CD8-positive, alpha-beta memory T cell (primary cell): ENCODE results near the gene WFDC2. TPM values are rescaled to one million over a fixed set of nuclear protein-coding genes. Genes with fewer than 3 reads are reported as not detected.

Experiments
- CTCF ChIA-PET: fragments of 350-600 bp; sonication (Branson Sonifier 250); formaldehyde crosslinking; loops from one replicate; lab custom pipeline; 2021; ENCODE audit warnings: antibody characterized with exemption; lab: Charles Lee
- POLR2A ChIA-PET: fragments of 350-600 bp; sonication (Branson Sonifier 250); formaldehyde crosslinking; loops from one replicate; lab custom pipeline; 2021; ENCODE audit warnings: antibody characterized with exemption; lab: Charles Lee
- DNase-seq, 5 donors: peaks; one replicate each; pipeline versions ENCODE4 v3.0.0 to v3.0.0-alpha.2; 2020 to 2022; ENCODE audit warnings: mixed read lengths in 1 of 5
- H3K27ac ChIP-seq: one replicate; pipeline ENCODE4 v1.7.0; 2013; ENCODE audit warnings: low read depth, mild to moderate bottlenecking, low read length, moderate library complexity
- H3K27me3 ChIP-seq: 2 replicates; pipeline ENCODE4 v1.7.0; 2013; ENCODE audit warnings: low read length, mild to moderate bottlenecking; ENCODE audit not compliant: insufficient read depth, poor library complexity, severe bottlenecking
- H3K36me3 ChIP-seq: 2 replicates; pipeline ENCODE4 v1.7.0; 2013; ENCODE audit warnings: mild to moderate bottlenecking, low read length, moderate library complexity; ENCODE audit not compliant: insufficient read depth
- H3K4me1 ChIP-seq: 2 replicates; pipeline ENCODE4 v1.7.0; 2013; ENCODE audit warnings: mild to moderate bottlenecking, low read length, moderate library complexity; ENCODE audit not compliant: insufficient read depth
- H3K4me3 ChIP-seq: 2 replicates; pipeline ENCODE4 v1.7.0; 2013; ENCODE audit warnings: mild to moderate bottlenecking, low read length
- H3K9me3 ChIP-seq: 2 replicates; pipeline ENCODE4 v1.7.0; 2013; ENCODE audit warnings: mild to moderate bottlenecking, low read length
- H3K27ac Mint-ChIP-seq, 8 donors: one replicate each; pipeline ENCODE4 v1.8.0; 2020 to 2021; ENCODE audit warnings: mixed read lengths in 8 of 8, mild to moderate bottlenecking in 6 of 8, inconsistent platforms in 3 of 8, moderate library complexity in 3 of 8
- H3K27me3 Mint-ChIP-seq, 2 donors: one replicate each; pipeline ENCODE4 v1.8.0; 2020 to 2021; ENCODE audit warnings: mixed read lengths in 2 of 2, mild to moderate bottlenecking in 1 of 2, moderate library complexity in 1 of 2
- H3K36me3 Mint-ChIP-seq, 3 donors: one replicate each; pipeline ENCODE4 v1.8.0; 2020 to 2021; ENCODE audit warnings: mixed read lengths in 3 of 3, inconsistent platforms in 1 of 3, mild to moderate bottlenecking in 1 of 3
- H3K4me1 Mint-ChIP-seq, 3 donors: one replicate each; pipeline ENCODE4 v1.8.0; 2020 to 2021; ENCODE audit warnings: mixed read lengths in 3 of 3, inconsistent platforms in 1 of 3, mild to moderate bottlenecking in 1 of 3
- H3K4me3 Mint-ChIP-seq, 7 donors: one replicate each; pipeline ENCODE4 v1.8.0; 2020 to 2021; ENCODE audit warnings: mixed read lengths in 7 of 7, mild to moderate bottlenecking in 6 of 7, moderate library complexity in 4 of 7, inconsistent platforms in 2 of 7
- H3K9me3 Mint-ChIP-seq, 5 donors: one replicate each; pipeline ENCODE4 v1.8.0; 2020 to 2022; ENCODE audit warnings: mixed read lengths in 5 of 5, mild to moderate bottlenecking in 3 of 5, moderate library complexity in 2 of 5, inconsistent platforms in 1 of 5
- polyA plus RNA-seq: library from polyadenylated mRNA; unstranded; fragments of 300-500 nt; fragmentation: Illumina TruSeq; gene quantifications from one replicate; pipeline ENCODE4 v1.2.3, GENCODE V29; 2021
- total RNA-seq, 2 experiments: library from RNA; stranded (reverse); gene quantifications; one replicate each; pipeline ENCODE4 v1.2.3, GENCODE V29; 2021

WFDC2 gene
- total and polyA plus RNA-seq, 3 experiments from 2014 or later: 0.55 TPM; not detected in 2

DNA sequence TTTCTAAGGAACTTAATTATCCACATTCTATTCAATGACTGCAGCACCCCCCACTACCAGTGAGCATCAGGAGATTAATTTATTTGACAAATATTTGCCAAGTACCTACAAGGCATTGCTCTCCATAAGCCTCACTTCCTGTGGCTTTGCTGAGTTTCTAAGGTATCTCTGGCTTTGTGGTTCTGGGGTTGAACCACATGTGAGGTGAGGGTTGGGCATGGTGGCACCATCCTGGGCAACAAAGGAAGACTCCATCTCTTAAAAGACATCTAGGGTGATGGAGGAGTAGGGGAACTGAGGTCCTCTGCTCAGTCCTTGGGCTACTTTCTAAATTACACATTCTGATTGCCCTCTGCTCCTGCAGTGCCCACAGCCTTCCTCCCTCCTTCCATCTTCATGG lies 25.5 kb upstream of the WFDC2 start:
- peak in 3 of 5 donors; percentile 24 to 52 (median 47) for DNase-seq
- POLR2A ChIA-PET: no interaction called here
- H3K4me3 ChIP-seq: no peak overlapping the region
- peak overlapping the region in 2 of 8 donors; percentile 5 to 7 for H3K27ac Mint-ChIP-seq
- H3K27me3 Mint-ChIP-seq: peaks cover 8 to 17% of the 10 kb centered on the region in 2 donors
- no peaks in the 10 kb centered on the region for H3K9me3 ChIP-seq
- H3K4me1 Mint-ChIP-seq: peaks cover 24 to 28% (median 26%) of the 10 kb centered on the region in 3 donors
- H3K27ac ChIP-seq: no peak overlapping the region
- peak overlapping the region in 4 of 7 donors; percentile 5 to 43 (median 16) for H3K4me3 Mint-ChIP-seq
- peaks cover 1 to 5% (median 1%) of the 10 kb centered on the region in 3 donors for H3K36me3 Mint-ChIP-seq
- CTCF ChIA-PET: interaction anchor here (1.1 to 1.6 kb wide), 3 partner anchors 70 to 150 kb away, joined by 3 to 5 read pairs (median 5); partner anchors contain the start of gene SYS1
- H3K4me1 ChIP-seq: peaks cover 14% of the 10 kb centered on the region
- H3K9me3 Mint-ChIP-seq: no peaks in the 10 kb centered on the region
- no peaks in the 10 kb centered on the region for H3K36me3 ChIP-seq
- H3K27me3 ChIP-seq: no peaks in the 10 kb centered on the region

DNA sequence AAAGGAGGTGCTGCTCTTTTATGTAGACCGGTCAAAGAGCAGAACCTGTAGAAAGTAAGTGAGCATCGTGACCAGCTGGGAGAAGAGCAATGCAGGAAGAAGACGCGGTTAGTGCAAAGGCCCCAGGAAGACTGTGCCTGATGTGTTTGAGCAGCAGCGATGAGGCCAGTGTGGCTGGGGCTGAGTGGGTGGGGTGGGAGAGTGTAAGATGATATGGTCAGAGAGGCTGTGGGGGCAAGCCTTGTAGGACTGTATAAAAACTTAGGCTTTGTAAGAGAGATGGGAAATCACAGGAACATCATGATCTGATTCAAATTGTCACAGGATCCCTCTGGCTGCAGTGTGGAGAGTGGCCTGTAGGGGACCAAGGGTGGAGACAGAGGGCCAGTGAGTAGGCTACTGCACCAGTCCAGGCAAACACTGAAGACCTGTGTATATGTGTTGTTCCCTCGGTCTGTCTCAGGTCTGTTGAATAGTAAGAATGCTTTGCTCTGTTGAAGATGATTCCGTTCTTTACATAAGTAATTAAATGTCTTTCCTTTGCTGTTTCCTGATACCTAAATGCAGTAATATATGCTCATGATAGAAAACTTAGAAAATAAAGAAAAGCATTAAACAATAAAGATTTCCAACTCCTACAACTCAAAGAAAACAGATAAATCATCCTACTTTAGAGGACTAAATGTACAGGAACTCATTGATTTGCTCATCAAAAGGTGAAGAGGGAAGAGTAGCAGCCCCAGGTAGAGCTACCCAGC lies 23.6 kb upstream of the WFDC2 start:
- H3K4me3 ChIP-seq: no peak overlapping the region
- H3K36me3 ChIP-seq: no peaks in the 10 kb centered on the region
- H3K27ac ChIP-seq: no peak overlapping the region
- no peak overlapping the region for H3K4me3 Mint-ChIP-seq
- peak in 1 of 5 donors; percentile 54 for DNase-seq
- H3K27me3 Mint-ChIP-seq: peaks cover 8 to 17% of the 10 kb centered on the region in 2 donors
- H3K36me3 Mint-ChIP-seq: peaks cover 1 to 5% (median 1%) of the 10 kb centered on the region in 3 donors
- no peaks in the 10 kb centered on the region for H3K27me3 ChIP-seq
- ChIA-PET CTCF (interaction anchor here (0.8 to 1.6 kb wide), 5 partner anchors 9 to 84 kb away, joined by 3 to 8 read pairs (median 4); partner anchors contain the start of gene SYS1), POLR2A (no interaction called here)
- H3K4me1 ChIP-seq: peaks cover 14% of the 10 kb centered on the region
- H3K9me3 ChIP-seq: no peaks in the 10 kb centered on the region
- peaks cover 24 to 28% (median 26%) of the 10 kb centered on the region in 3 donors for H3K4me1 Mint-ChIP-seq
- no peak overlapping the region for H3K27ac Mint-ChIP-seq
- no peaks in the 10 kb centered on the region for H3K9me3 Mint-ChIP-seq

DNA sequence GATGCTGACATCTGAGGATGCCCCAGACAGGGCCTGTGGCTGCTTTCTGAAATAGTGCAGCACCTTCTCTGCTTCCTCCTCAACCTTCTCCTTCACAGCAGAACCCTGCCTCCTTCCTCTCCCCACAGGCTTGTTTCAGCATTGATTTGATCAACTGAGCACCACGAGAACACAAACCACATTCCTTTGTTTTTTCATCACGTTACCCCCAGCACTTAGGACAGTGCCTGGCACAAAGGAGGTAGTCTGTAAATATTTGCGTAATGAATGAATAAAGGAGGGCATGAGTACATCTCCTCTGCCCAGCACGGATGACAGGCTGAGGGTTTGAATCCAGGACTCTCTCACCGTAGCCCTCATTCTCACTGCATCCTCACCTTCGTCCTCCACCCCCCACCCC lies 21.3 kb upstream of the WFDC2 start:
- no peak for DNase-seq
- Mint-ChIP-seq H3K36me3 (peaks cover 1 to 5% (median 1%) of the 10 kb centered on the region in 3 donors), H3K9me3 (no peaks in the 10 kb centered on the region), H3K27me3 (peaks cover 8 to 17% of the 10 kb centered on the region in 2 donors), H3K4me1 (peaks cover 24 to 28% (median 26%) of the 10 kb centered on the region in 3 donors), H3K4me3 (no peak overlapping the region), H3K27ac (no peak overlapping the region)
- Histone ChIP-seq H3K9me3 (no peaks in the 10 kb centered on the region), H3K4me3 (no peak overlapping the region), H3K27me3 (no peaks in the 10 kb centered on the region), H3K4me1 (peaks cover 14% of the 10 kb centered on the region), H3K36me3 (no peaks in the 10 kb centered on the region), H3K27ac (no peak overlapping the region)
- ChIA-PET POLR2A (no interaction called here), CTCF (interaction anchor here (0.8 to 8.4 kb wide), 5 partner anchors 9 to 129 kb away, joined by 3 to 57 read pairs (median 8); partner anchors contain the start of gene SYS1)

DNA sequence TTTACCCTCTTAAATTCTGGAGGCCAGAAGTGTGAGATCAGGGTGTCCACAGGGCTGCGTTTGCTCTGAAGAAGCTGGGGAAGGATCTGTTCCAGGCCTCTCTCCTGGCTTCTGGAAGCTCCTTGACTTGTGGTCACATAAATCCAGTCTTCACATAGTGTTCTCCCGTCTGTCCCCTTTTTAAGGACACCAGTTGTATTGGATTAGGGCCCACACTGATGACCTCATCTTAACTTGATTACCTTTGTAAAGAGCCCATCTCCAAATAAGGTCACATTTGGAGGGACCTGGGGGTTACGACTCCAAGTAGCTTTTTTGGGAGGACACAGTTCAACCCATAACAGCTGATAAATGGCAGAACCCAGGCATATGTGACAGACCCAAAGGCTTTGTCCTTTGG lies 20.0 kb upstream of the WFDC2 start:
- POLR2A ChIA-PET: no interaction called here
- Mint-ChIP-seq H3K4me3 (no peak overlapping the region), H3K27ac (no peak overlapping the region), H3K4me1 (peaks cover 12 to 16% (median 15%) of the 10 kb centered on the region in 3 donors), H3K36me3 (peaks cover 1 to 5% (median 1%) of the 10 kb centered on the region in 3 donors), H3K27me3 (peaks cover 8 to 24% of the 10 kb centered on the region in 2 donors), H3K9me3 (no peaks in the 10 kb centered on the region)
- no peaks in the 10 kb centered on the region for H3K36me3 ChIP-seq
- no peak overlapping the region for H3K4me3 ChIP-seq
- H3K27ac ChIP-seq: no peak overlapping the region
- H3K27me3 ChIP-seq: no peaks in the 10 kb centered on the region
- H3K9me3 ChIP-seq: no peaks in the 10 kb centered on the region
- no peak for DNase-seq
- CTCF ChIA-PET: interaction anchor here (0.7 to 8.4 kb wide), 12 partner anchors 10 to 158 kb away, joined by 3 to 57 read pairs (median 4); partner anchors contain the start of gene SYS1
- H3K4me1 ChIP-seq: peaks cover 3% of the 10 kb centered on the region

DNA sequence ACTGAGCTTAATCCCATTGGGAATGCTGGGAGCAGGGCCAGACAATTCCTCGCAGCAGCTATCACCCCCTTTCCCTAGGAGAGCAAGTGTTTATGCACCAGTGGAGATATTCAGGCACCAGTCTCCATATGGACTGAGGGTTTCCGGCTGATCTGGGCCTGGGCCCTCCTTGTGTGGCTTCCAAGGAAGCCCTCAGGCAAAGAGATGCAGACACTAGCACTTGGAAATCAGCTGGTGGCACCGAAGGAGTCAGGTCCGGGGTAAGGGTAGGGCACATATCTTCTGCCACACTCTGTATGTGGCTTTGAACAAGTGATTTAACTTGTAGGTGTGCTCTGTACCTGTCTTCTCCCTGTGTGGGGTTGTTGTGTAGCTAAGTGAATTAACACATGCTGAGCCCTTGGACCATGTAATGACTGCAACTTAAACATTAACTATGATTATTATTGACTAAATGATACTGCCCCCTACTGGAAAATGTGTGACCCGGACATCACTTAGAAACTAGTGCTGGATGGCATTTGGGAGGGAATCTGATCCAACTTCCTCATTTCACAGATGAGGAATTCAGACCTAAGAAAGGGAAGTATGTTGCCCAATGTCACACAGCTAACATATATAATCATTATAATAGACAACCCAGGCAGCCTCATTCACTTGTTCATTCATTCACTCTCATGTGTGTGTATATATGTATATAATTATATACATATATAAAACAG lies 19.3 kb upstream of the WFDC2 start:
- no peak overlapping the region for H3K4me3 ChIP-seq
- no peaks in the 10 kb centered on the region for H3K27me3 ChIP-seq
- Mint-ChIP-seq H3K27ac (no peak overlapping the region), H3K36me3 (peaks cover 1 to 5% (median 1%) of the 10 kb centered on the region in 3 donors), H3K27me3 (peaks cover 8 to 21% of the 10 kb centered on the region in 2 donors), H3K4me3 (no peak overlapping the region), H3K9me3 (no peaks in the 10 kb centered on the region), H3K4me1 (peaks cover 5 to 9% (median 8%) of the 10 kb centered on the region in 3 donors)
- H3K9me3 ChIP-seq: no peaks in the 10 kb centered on the region
- DNase-seq: peak in 2 of 5 donors; percentile 30 to 32
- H3K27ac ChIP-seq: no peak overlapping the region
- H3K36me3 ChIP-seq: no peaks in the 10 kb centered on the region
- ChIA-PET POLR2A (no interaction called here), CTCF (interaction anchor here (0.7 to 8.4 kb wide), 16 partner anchors 11 to 321 kb away, joined by 3 to 57 read pairs (median 4); partner anchors contain the start of genes PIGT and SYS1)
- H3K4me1 ChIP-seq: no peaks in the 10 kb centered on the region

DNA sequence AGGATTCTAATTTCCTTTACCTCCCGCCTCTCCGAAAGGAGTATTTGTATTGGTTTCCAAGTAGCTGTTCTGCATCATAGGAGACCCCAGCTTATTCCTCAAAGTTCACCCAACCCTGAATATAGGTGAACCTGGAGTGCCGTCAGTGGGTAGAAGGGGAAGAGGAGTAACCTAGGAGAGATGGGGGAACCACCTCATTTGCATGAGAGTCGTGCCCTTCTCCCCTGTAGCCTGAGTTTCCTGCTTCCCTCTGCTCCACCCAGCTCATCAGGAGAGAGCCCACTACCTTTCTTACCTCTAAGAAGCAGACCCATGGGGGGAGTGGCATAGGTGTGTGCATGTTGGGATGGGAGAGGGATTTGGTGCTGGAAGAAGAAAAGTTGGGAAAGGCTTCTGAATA lies 17.3 kb upstream of the WFDC2 start:
- no peaks in the 10 kb centered on the region for H3K36me3 ChIP-seq
- Mint-ChIP-seq H3K27me3 (peaks cover 0 to 12% of the 10 kb centered on the region in 2 donors), H3K4me3 (no peak overlapping the region), H3K36me3 (peaks cover 1 to 5% (median 1%) of the 10 kb centered on the region in 3 donors), H3K4me1 (no peaks in the 10 kb centered on the region), H3K27ac (no peak overlapping the region), H3K9me3 (no peaks in the 10 kb centered on the region)
- no peaks in the 10 kb centered on the region for H3K27me3 ChIP-seq
- ChIA-PET CTCF (interaction anchor here (1.2 to 8.4 kb wide), 5 partner anchors 12 to 534 kb away, joined by 3 to 57 read pairs (median 29); partner anchors contain the start of gene SYS1), POLR2A (interaction anchor here (1.1 kb wide), 1 partner anchor 89 kb away, joined by 3 read pairs; the partner anchor contains the start of gene SYS1)
- no peak overlapping the region for H3K27ac ChIP-seq
- no peaks in the 10 kb centered on the region for H3K9me3 ChIP-seq
- no peaks in the 10 kb centered on the region for H3K4me1 ChIP-seq
- no peak overlapping the region for H3K4me3 ChIP-seq
- no peak for DNase-seq

DNA sequence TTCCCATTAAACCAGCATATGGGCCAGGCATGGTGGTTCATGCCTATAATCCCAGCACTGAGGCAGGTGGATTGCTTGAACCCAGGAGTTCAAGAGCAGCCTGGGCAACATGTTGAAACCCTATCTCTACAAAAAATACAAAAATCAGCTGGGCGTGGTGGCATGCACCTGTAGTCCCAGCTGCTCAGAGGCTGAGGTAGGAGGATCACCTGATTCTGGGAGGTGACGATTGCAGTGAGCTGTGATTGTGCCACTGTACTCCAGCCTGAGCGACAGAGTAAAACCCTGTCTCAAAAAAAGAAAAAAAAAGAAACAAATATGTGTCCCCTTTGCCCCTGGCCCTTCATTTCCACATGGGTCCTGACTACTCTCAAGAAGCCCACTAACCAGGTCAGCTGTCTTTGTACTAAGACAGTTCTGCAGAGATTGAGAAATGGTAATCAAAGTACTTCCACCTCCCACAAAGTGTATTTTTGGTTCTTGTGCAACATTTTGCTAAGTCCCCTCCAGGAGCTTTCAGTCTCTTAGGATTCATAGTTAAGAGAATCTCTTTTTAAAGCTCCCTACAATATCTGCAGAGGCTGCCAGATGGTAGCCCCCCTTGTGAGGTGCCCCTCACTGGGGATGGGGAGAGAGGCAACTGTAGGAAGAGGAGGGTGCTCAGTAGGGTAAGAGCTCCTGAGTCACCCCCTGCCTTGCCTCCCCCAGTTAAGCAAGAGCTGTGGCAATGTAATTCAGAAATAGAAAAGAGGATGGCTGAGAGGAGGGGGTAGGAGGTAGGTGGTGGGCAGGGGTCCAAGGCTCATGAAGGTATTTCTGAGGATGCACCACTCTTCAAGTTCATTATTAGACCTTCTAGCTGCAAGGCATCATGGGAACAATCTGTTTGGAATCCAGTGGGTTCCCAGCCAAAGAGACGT lies 16.5 kb upstream of the WFDC2 start:
- no peaks in the 10 kb centered on the region for H3K9me3 ChIP-seq
- H3K27me3 ChIP-seq: no peaks in the 10 kb centered on the region
- H3K27me3 Mint-ChIP-seq: peaks cover 0 to 10% of the 10 kb centered on the region in 2 donors
- no peaks in the 10 kb centered on the region for H3K4me1 Mint-ChIP-seq
- ChIA-PET POLR2A (interaction anchor here (1.1 kb wide), 1 partner anchor 90 kb away, joined by 3 read pairs; the partner anchor contains the start of gene SYS1), CTCF (interaction anchor here (0.9 to 8.4 kb wide), 9 partner anchors 11 to 534 kb away, joined by 3 to 57 read pairs (median 8); partner anchors contain the start of gene SYS1)
- no peaks in the 10 kb centered on the region for H3K9me3 Mint-ChIP-seq
- H3K4me3 Mint-ChIP-seq: no peak overlapping the region
- no peak for DNase-seq
- H3K27ac Mint-ChIP-seq: no peak overlapping the region
- no peaks in the 10 kb centered on the region for H3K36me3 ChIP-seq
- no peak overlapping the region for H3K4me3 ChIP-seq
- H3K36me3 Mint-ChIP-seq: peaks cover 1 to 4% (median 1%) of the 10 kb centered on the region in 3 donors
- no peak overlapping the region for H3K27ac ChIP-seq
- no peaks in the 10 kb centered on the region for H3K4me1 ChIP-seq
